Measurements from ENCODE around the gene SYT5. TPM values are rescaled to one million over a fixed set of nuclear protein-coding genes. Genes with fewer than 3 reads are reported as not detected.

Gene SYT5
- total and polyA plus RNA-seq, 9 of the 15 experiments (the other 6 are each of a cell fraction or from before 2014, with no cell fraction given), result 1.3 to 20.9 (median 8.8) TPM

GRCh38 chr19:55156202-55157063, 23.7 kb downstream of the SYT5 start (continued):
- peak; percentile 28 for TF ChIP-seq TBP (optimal IDR thresholded peaks at IDR 0.05; ENCODE audit: low read depth, low read length)
- TF ChIP-seq NCOA1 (IDR thresholded peaks at IDR 0.05; ENCODE audit: low read depth), result no peak
- TF ChIP-seq ARHGAP35 (IDR thresholded peaks at IDR 0.05; ENCODE audit: partially characterized antibody), result no peak
- peak; percentile 66 for TF ChIP-seq ZBTB7A (IDR thresholded peaks at IDR 0.05; ENCODE audit: borderline replicate concordance, control insufficient read depth, low read depth, low read length)
- TF ChIP-seq ZNF589 (CRISPR knock-in tag; IDR thresholded peaks at IDR 0.05; ENCODE audit: low read depth), result no peak
- 0 out of 2 replicates have a peak, but pooled peaks have one; percentile 51 for TF ChIP-seq FOXP4 (CRISPR knock-in tag; IDR thresholded peaks at IDR 0.05; ENCODE audit: borderline replicate concordance)
- TF ChIP-seq EGR1 (conservative IDR thresholded peaks at IDR 0.05), result peak; percentile 92
- peak; percentile 42; the same call in 1 of the 2 replicates for TF ChIP-seq MAX (CRISPR knock-in tag; IDR thresholded peaks at IDR 0.05)
- peak; percentile 22; the same call in 1 of the 2 replicates for TF ChIP-seq CTBP1 (IDR thresholded peaks at IDR 0.05; ENCODE audit: borderline replicate concordance)
- TF ChIP-seq ZNF511 (CRISPR knock-in tag; IDR thresholded peaks at IDR 0.05), result no peak; the same call in 1 of the 2 replicates
- peak; percentile 81 for TF ChIP-seq SP1 (CRISPR knock-in tag; IDR thresholded peaks at IDR 0.05)
- no peak for TF ChIP-seq GTF2A2 (tag; IDR thresholded peaks at IDR 0.05)
- TF ChIP-seq ZEB2 (IDR thresholded peaks at IDR 0.05), result 0 out of 2 replicates have a peak, but pooled peaks have one; percentile 50
- TF ChIP-seq TAL1 (IDR thresholded peaks at IDR 0.05), result no peak
- TF ChIP-seq BRF1 (IDR thresholded peaks at IDR 0.05; ENCODE audit: borderline replicate concordance, extremely low read depth, insufficient read length), result no peak
- no peak for TF ChIP-seq MCM5 (IDR thresholded peaks at IDR 0.05; ENCODE audit: low read depth)
